ENCODE data around the gene SPI1.

SPI1 gene

GRCh38 chr11:47394322-47395222, 16.2 kb upstream of the SPI1 start:
- DNase-seq (ENCODE audit: extremely low read depth, low read depth): no peak
- TF ChIP-seq CTCF (IDR thresholded peaks at IDR 0.05; ENCODE audit: low read depth, low read length): no peak

GRCh38 chr11:47394050-47394321, 15.6 kb upstream of the SPI1 start:
- no peak for DNase-seq (ENCODE audit: extremely low read depth, low read depth)
- TF ChIP-seq CTCF (IDR thresholded peaks at IDR 0.05; ENCODE audit: low read depth, low read length): no peak

GRCh38 chr11:47393163-47394049, 15.1 kb upstream of the SPI1 start:
- TF ChIP-seq CTCF (IDR thresholded peaks at IDR 0.05; ENCODE audit: low read depth, low read length): no peak
- no peak for DNase-seq (ENCODE audit: extremely low read depth, low read depth)

GRCh38 chr11:47392546-47393162, 14.3 kb upstream of the SPI1 start:
- DNase-seq (ENCODE audit: extremely low read depth, low read depth): no peak
- no peak for TF ChIP-seq CTCF (IDR thresholded peaks at IDR 0.05; ENCODE audit: low read depth, low read length)

- DNase-seq (ENCODE audit: extremely low read depth, low read depth): no peak
- no peak for TF ChIP-seq CTCF (IDR thresholded peaks at IDR 0.05; ENCODE audit: low read depth, low read length)
Measured at GRCh38 chr11:47391711-47392432, 13.5 kb upstream of the SPI1 start.

- no peak for TF ChIP-seq CTCF (IDR thresholded peaks at IDR 0.05; ENCODE audit: low read depth, low read length)
- DNase-seq (ENCODE audit: extremely low read depth, low read depth): no peak
Measured at GRCh38 chr11:47391077-47391583, 12.8 kb upstream of the SPI1 start.
